Glomerular visceral epithelial cell (primary cell): Measurements from ENCODE around the gene GPM6B.
A peak's percentile ranks its signal among the peaks of the same experiment; 100 is the strongest.

ENCODE experiments used
- DNase-seq: peaks from one replicate; pipeline ENCODE4 v3.0.0-alpha.2; 2016; ENCODE audit errors: extremely low spot score

GPM6B gene

GRCh38 chrX:13768939-13769338 lies 48.0 kb downstream of the GPM6B start:
- DNase-seq: no peak

- DNase-seq: no peak
These were observed 52.1 kb downstream of the GPM6B start for GRCh38 chrX:13764765-13765164.

- no peak for DNase-seq
These were observed 52.6 kb downstream of the GPM6B start for GRCh38 chrX:13764281-13764680.

GRCh38 chrX:13763489-13763888 lies 53.4 kb downstream of the GPM6B start:
- no peak for DNase-seq

GRCh38 chrX:13761606-13762414 lies 55.1 kb downstream of the GPM6B start:
- no peak for DNase-seq

GRCh38 chrX:13760426-13760825 lies 56.5 kb downstream of the GPM6B start:
- no peak for DNase-seq

GRCh38 chrX:13759152-13759718 lies 57.7 kb downstream of the GPM6B start:
- DNase-seq: no peak

GRCh38 chrX:13756381-13756780 lies 60.5 kb downstream of the GPM6B start:
- no peak for DNase-seq

- no peak for DNase-seq
These were observed 61.6 kb downstream of the GPM6B start for GRCh38 chrX:13755254-13755653.

GRCh38 chrX:13754765-13755164 lies 62.1 kb downstream of the GPM6B start:
- DNase-seq: no peak

GRCh38 chrX:13752646-13753045 lies 64.2 kb downstream of the GPM6B start:
- no peak for DNase-seq

- no peak for DNase-seq
These were observed 64.8 kb downstream of the GPM6B start for GRCh38 chrX:13752141-13752540.

- no peak for DNase-seq
These were observed 66.1 kb downstream of the GPM6B start for GRCh38 chrX:13750812-13751211.

- peak; percentile 35 for DNase-seq
These were observed 66.7 kb downstream of the GPM6B start for GRCh38 chrX:13750204-13750603.

- DNase-seq: no peak
These were observed 68.4 kb downstream of the GPM6B start for GRCh38 chrX:13748486-13748885.

GRCh38 chrX:13747836-13748235 lies 69.1 kb downstream of the GPM6B start:
- DNase-seq: peak; percentile 39

GRCh38 chrX:13742397-13743176 lies 74.3 kb downstream of the GPM6B start:
- no peak for DNase-seq

GRCh38 chrX:13741695-13742094 lies 75.2 kb downstream of the GPM6B start:
- DNase-seq: no peak

- peak; percentile 94 for DNase-seq
These were observed 82.4 kb downstream of the GPM6B start, which contains the start of the genes OFD1 and TRAPPC2 for GRCh38 chrX:13734278-13735172. OFD1 (plus strand) TSS chrX:13734748; CDS start chrX:13735072, 324 bp downstream. TRAPPC2 (minus strand) TSS chrX:13734620; CDS start chrX:13719963, 14,657 bp downstream.

GRCh38 chrX:13733506-13733905 lies 83.4 kb downstream of the GPM6B start:
- DNase-seq: no peak

- no peak for DNase-seq
These were observed 84.4 kb downstream of the GPM6B start for GRCh38 chrX:13732246-13733067.
